Right ventricle myocardium superior (tissue), 1 donor: ENCODE data around the gene CELF3. TPM values are rescaled to one million over a fixed set of nuclear protein-coding genes. Genes with fewer than 3 reads are reported as not detected.
"Not testable (repeated sequence)": the region's sequence is repeated elsewhere in the genome, so short reads cannot be mapped to it uniquely, and the experiment has no call there.

ENCODE experiments used
- ATAC-seq: fragments of 200-7000 bp; cut with Tn5 transposase; one replicate; pipeline ENCODE4 v1.9.1; 2020; ENCODE audit warnings: mild to moderate bottlenecking; ENCODE audit not compliant: poor library complexity
- DNase-seq: peaks from one replicate; pipeline ENCODE4 v3.0.0-alpha.2; 2020
- intact Hi-C: fragments of 100-400 bp; cut with DNase I; formaldehyde crosslinking; loops from one replicate; pipeline ENCODE4 v1.11.2; 2022
- long read RNA-seq: library from polyadenylated mRNA; unstranded; transcript quantifications from one replicate; pipeline ENCODE4 v2.0.0, GENCODE V29; 2021
- total RNA-seq: library from RNA; stranded (reverse); fragmentation: NEBNext Ultra II Directional; extraction: Animal tissue kit (Norgen Biotek cat#: 25700); gene quantifications from one replicate; pipeline ENCODE4 v1.2.1, GENCODE V29; 2021
- donor health status: DM: no; HTN: yes; CAD: no; lungs with severe emphysema.

CELF3 gene
- not detected for total RNA-seq
- long read RNA-seq: 0 reads

DNA sequence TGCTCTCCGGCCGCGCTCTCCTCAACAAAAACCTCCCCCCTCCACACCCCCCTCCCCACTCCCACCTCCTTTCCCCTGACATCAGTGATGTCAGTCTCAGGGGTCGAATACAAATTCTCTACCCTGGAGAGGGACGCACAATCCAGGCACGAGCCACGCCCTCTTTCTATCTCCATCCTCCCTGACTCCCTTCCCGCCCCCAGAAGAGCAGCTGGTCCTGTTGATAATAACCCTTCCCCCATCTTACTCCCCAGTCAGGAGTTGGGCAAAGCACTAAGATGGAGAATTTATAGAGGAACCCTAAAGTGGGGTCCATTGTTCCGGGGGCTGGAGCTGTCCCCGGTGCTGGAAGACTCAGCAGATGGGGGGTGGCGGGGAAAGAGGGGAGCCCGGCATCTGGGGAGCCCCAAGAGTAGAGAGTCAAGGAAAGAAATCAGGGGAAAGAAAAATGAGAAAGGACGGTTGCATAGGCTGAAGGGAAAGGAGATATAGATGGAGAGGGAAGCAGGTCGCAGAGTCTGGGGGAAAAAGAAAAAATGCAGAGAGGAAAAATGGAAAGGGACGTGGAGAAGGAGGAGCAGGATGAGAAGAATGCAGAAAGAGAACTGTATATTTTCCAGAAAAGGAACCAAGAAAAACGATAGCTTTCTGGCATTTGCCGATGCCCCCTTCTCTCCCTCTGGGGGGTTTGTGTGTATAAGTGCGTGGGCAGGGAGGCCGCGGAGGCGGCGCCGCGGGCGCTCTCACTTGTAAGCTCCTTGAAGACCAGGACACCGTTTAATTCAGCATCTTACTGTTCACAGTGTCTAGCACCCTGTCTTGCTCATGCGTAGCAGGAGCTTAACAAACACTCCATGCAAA lies at the start of gene CELF3:
CELF3 (minus strand) TSS at position 33 of the 861 bp plus-strand sequence. CDS start 783 bp downstream, outside the sequence.
- DNase-seq (no peak), ATAC-seq (no peak)
- intact Hi-C loops: no loop called here

DNA sequence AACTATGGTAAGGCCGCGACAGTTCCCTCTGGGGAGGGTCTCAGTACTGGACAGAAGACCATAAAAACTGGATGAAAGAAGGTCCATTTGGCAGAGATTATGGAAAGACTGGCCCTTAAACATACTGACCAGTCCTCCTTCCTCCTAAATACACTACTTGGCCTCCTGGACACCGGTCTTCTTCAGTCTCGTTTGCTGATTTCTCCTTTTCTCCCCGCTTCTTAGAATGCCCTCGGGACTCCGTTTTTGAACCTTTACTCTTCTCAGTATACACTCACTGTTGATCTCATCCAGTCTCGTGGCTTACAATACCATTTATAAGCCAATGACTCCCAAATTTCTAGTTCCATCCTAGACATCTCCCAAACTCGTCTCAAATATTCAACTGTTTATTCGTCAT lies 47.4 kb upstream of the CELF3 start:
- DNase-seq: no peak
- intact Hi-C loops: loop anchor here (10.0 kb wide), 1 partner anchor 71 kb away; the partner anchor contains the start of genes C2CD4D and RORC

DNA sequence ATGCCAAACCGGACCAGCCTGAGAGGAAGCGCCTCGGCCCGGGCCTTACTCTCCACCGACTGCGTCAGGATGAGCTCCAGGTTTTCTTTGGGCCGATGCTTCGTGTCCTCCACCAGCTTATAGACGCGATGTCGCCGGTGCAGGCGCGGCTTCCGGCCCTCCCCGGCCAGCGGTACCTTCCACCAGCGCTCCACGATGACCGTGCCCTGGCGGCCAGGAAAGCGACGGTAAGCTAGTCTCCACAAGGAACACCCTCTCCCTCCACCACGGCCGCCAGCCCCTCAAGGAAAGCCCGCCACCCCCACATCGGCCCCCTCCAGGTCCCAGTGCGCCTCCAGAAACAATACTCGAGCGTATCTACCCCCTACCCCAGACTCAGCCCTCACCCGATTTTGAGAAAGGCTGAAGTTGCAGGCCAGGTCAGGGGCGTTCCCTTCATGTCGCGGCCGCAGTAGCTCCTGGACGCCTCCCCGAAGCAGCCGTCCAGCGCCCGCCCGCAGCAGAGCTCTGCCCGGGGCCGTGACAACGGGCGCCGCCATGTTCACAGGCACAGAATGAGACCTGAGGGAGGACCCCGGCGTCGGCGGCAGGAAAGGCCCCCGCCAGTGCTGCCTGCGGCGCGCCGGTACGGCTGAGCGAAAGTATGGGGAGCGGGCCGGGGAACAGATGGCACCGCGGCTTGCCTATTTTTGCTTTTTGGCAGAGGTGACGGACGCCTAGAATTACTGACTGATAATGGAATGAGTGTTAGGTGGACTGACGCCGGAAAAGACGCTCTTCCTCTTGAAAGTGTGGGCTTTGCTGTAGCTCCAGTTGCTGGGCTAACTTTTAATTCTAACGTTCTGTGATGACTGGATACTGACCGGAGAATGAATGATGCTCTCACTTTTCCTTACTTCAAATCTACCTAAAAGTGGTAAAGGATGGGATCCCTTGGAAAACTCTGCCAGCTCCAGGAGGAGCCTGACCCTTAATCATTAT lies 46.6 kb upstream of the CELF3 start, which contains the start of gene MRPL9:
MRPL9 (minus strand) TSS at position 556 of the 981 bp plus-strand sequence; CDS start at position 539, 17 bp downstream.
- DNase-seq (peak; percentile 90), ATAC-seq (peak; percentile 99)
- intact Hi-C loops: loop anchor here (10.0 kb wide), 1 partner anchor 72 kb away; the partner anchor contains the start of genes C2CD4D and RORC

More for the DNA sequence above, 47.4 kb upstream of the CELF3 start:
- peak; percentile 5 for ATAC-seq

DNA sequence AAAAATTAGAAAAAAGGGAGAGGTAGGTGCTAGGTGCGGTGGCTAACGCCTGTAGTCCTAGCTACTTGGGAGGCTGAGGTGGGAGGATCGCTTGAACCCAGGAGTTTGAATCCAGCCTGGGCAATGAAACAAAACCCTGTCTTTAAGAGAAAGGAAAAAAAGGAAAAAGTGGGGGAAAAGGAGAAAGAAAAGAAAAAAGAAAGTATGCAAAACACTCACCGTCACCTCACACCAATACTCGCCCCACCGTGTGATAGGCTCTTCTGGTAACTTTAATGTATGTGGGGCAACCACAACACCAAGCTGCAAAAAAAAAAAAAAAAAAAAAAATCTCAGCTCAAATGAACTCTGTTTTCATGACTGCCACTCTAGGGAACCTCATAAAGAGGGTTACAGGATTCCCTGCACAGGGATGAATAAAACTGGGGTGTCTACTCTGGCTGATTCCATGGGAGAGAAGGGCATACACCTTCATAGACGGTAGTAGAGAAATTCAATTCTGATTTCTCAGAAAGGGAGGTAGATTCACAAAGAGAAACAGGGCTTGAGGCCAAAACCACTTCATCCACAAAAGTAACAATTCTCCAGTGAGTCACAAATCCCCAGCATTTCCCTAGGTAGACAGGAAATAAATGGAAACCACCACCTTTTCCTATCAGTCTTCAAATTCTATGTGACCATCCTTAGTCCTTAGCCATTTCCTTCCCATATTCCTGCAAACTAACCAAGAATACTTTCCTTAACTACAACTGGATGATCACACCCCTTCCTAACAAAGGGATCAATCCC lies 44.2 kb upstream of the CELF3 start:
- no peak for DNase-seq
- ATAC-seq: no peak
- intact Hi-C loops: loop anchor here (10.0 kb wide), 1 partner anchor 74 kb away; the partner anchor contains the start of genes C2CD4D and RORC

DNA sequence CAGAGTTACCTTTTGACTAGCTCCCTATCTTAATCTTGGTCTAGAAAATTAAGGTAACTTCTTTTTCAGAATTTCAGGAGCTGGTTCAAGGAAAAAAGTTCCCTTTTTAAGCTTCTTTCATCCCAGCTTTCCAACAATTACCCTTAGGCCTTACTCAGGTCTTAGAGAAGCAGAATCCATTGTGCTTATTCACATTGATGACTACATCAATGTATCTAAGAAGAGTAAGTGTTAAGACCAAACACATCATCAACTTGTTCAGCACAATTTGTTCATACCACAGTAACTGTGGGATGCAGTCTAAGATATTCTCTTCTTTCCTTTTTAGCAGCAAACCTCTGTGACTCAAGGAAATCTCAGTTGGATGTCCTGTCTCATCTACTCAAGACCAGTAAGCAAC lies 42.6 kb upstream of the CELF3 start:
- intact Hi-C loops: no loop called here
- ATAC-seq (no peak), DNase-seq (no peak)

DNA sequence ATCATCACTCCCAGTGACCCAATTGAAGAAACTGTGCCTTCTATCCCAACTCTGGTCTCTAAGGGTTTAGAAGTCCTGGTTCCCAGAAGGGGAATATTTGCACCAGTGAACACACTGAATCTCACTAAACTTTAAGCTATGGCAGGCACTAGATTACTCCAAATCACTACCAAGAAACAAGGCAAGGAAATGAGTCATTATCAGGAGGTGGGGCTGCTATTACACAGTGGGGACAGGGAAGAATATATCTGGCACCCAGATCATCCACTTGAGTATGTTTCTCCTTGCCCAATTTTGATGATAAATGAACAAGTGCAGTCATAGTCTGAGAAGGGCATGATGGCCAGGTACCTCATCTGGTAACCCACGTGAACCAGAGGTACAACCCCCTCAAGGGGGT lies 39.7 kb upstream of the CELF3 start:
- intact Hi-C loops: no loop called here
- no peak for DNase-seq
- no peak for ATAC-seq

DNA sequence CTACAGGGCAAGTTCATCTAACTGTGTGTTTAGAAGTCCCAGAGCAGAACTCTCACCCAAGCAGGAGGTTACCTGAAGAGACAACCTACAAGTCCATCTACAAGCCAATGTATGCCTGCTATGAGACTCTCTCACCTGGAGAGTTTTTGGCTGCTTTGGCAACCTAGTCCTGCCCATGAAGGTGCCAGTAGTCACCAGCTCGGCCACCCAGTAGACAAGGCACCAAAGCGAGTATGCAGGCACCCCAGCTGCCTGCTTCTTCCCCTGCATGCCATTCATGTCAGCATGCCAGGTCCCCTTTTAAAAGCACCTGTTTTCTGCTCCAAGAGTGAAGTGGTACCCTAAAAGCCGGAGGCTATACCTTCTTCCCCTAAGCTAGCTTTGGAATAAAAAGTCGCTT lies 24.9 kb upstream of the CELF3 start:
- intact Hi-C loops: no loop called here
- DNase-seq (no peak), ATAC-seq (no peak)

DNA sequence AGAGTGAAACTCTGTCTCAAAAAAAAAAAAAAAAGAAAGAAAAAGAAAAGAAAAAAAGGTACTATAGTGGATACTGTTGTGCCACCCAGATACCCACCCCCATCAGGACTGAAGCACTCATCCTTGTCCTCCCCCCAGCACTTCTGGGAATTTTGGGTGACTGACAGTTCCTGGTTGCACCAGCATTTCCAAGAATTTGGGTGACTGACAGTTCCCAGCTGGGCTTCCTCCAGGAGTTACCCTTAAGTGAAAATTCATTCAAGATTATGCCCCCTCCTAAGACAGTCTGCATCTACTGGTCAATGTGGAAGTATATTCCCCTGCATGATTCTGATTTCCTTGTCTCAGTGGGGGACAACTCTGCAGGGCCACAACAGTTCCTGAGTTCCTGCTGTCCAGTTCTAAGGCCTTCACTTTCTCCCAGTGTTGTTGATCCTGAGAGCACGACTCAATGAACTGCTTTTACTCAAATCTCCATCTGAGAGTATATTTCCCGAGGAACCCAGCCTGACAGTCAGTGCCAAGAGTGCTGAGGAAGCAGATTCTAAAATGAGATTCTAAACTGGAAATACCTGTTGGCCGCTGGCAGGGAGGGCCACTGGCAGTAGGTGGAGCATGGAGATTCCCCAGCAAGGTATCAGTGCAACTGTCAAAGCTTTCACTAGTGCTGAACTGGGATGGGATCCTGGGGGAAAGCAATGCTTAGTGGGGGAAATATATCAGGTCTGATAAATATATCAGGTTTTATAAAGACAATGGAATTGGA lies 23.2 kb upstream of the CELF3 start:
- ATAC-seq: no peak
- no peak for DNase-seq
- intact Hi-C loops: loop anchor here (5.0 to 10.0 kb wide), 2 partner anchors 47 to 65 kb away; no protein-coding TSS in a partner anchor

DNA sequence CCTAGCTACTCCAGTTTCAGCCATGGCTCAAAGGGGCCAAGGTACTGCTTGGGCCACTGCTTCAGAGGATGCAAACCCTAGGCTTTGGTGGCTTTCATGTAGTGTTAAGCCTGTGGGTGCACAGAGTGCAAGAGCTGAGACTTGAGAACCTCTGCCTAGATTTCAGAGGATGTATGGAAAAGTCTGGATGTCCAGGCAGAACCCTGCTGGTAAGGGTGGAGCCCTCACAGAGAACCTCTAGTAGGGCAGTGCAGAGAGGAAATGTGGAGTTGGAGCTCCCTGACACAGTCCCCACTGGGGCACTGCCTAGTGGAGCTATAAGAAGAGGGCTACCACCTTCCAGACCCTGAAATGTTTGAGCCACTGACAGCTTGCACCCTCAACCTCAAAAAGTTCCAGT lies 20.9 kb upstream of the CELF3 start:
- intact Hi-C loops: loop anchor here (5.0 to 10.0 kb wide), 2 partner anchors 45 to 63 kb away; no protein-coding TSS in a partner anchor
- DNase-seq: no peak
- ATAC-seq: no peak

DNA sequence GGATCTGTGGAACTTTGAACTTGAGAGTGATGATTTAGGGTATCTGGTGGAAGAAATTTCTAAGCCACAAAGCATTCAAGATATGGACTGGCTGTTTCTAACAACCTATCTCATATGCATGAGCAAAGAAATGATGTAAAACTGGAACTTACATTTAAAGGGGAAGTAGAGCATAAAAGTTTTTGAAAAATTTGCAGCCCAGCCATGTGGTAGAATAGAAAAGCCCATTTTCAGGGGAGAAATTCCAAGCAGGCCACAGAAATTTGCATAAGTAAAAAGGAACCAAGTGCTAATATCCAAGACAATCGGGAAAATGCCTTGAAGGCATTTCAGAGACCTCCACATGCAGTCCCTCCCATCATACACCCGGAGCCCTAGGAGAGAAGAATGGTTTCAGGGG lies 20.4 kb upstream of the CELF3 start:
- ATAC-seq (no peak), DNase-seq (no peak)
- intact Hi-C loops: loop anchor here (5.0 to 10.0 kb wide), 2 partner anchors 45 to 62 kb away; no protein-coding TSS in a partner anchor

DNA sequence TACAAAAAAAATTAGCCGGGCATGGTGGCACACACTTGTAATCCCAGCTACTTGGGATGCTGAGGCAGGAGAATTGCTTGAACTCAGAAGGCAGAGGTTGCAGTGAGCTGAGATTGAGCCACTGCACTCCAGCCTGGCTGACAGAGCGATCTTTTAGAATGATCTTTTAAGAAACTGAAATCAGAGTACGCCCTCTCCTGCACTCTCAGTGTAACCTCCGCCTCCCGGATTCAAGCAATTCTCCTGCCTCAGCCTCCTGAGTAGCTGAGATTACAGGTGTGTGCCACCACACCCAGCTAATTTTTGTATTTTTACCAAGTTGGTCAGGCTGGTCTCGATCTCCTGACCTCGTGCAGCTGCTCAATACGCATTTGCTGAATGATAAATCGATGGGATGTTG lies 17.4 kb upstream of the CELF3 start:
- not testable (repeated sequence) for ATAC-seq, DNase-seq
- intact Hi-C loops: loop anchor here (2.0 to 10.0 kb wide), 2 partner anchors 59 to 139 kb away; no protein-coding TSS in a partner anchor

DNA sequence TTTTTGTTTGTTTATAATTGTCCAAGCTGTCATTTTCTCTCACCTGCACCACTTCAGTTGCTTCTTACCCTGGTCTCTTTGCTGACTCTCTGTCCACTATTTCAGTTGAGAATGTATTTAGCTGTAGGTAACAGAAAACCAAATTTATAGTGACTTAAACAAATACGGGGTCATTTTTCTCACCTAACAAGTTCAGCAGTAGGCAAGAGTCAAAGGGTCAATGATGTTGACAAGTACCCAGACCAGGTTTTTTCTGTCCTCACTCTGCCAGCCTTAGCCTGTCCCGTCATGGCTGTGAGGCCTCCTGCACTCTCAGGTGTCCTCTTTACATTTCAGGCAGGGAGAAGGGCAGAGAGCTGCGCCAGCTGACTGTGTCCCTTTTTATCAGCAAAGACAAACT lies 16.5 kb upstream of the CELF3 start:
- DNase-seq: no peak
- no peak for ATAC-seq
- intact Hi-C loops: loop anchor here (10.0 kb wide), 1 partner anchor 58 kb away; no protein-coding TSS in a partner anchor

DNA sequence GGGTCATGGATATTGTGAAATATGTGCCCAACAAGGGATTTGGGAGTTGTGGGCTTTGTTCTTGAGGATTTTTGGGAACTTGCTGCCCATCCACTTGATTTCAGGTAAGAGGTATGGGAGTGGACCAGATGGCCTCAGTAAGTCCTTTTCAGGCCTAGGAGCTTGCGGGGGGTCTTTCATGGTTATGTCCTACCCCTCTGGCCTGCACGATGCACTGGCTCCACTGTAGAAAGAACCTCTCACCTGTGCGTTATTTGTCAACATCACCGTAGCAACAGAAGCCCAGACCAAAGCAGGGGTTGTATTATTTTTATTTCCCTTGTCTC lies 13.3 kb upstream of the CELF3 start:
- intact Hi-C loops: loop anchor here (10.0 kb wide), 1 partner anchor 55 kb away; no protein-coding TSS in a partner anchor
- no peak for ATAC-seq
- DNase-seq: no peak

DNA sequence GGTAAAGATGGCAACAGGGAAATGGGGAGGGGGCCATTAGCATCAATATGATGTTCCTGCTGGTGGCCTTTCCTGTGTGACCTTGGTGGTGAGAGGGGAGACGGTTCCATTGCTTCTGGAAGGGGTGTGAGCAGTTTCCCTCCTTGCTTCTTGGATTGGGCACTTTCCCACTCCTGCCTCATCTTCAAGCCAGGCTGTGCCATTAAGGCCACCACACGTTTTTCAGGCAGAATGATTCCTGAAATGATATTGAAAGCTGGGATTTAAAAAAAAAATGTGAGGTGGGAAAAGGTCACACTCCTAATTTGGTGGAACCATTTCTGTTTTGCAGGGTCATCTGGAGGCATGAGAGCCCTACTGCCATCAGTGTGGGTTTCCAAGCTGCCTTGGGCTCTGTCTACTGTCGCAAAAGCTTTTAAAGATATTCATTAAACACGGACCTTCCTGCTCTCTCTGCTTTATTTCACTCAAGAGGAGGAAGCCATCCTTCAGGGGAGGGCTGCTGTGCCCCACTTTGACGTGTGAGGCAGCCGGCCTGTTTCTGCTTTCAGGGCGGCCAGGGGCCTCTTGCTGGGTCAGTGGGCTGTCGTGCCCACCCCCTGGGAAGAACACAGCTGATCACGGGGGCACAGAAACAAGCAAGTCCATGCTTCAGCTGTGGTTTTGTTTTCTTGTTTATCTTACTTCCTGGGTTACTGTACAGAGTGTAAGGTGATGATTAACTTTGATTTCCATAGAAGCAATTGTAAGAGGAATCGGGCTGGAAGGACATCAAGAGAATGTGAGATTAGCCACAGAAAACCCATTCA lies 12.8 kb upstream of the CELF3 start:
- DNase-seq: no peak
- no peak for ATAC-seq
- intact Hi-C loops: no loop called here

DNA sequence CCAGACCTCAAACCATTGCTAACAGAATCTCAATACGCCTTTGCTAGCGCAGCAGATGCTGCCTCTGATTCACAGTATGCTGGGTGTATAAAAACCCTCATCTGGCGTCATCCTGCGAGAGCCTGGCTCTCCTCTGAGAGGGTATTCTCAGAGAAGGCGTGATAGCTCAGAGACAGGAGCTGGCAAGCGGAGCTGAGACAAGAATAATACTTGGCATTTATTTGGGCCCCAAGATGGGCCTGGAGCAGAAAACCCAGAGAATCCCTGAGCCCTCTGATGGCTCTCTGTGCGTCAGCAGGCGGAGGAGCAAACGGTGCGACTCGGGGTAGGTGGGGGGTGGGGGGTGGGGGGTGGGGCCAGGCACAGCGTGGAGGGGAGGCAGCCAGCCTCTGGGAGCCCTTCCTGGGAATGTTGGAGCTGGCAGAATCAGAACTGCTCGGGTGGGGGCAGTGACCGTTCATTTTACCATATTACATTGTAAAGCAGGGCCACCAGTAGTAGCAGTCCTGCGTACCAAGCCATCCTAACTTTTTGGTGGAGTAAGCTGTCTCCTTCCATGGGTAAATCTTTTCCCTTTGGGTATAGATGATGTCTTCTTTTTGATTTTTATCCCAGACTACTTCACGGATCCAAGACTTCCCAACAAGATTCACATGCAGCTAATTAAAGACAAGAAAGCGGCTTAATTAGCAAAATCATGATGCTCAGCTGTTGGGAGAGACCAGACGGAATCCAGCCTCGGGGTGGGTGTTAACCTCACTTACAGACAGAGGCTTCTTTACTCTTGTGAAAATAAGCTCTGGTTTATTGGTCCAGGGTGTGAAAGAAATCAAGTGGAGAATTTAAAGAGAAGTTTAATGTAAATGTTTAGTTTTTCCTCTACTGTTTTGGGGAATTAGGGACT lies 11.8 kb upstream of the CELF3 start:
- DNase-seq (no peak), ATAC-seq (peak; percentile 90)
- intact Hi-C loops: no loop called here
